CD4-positive, alpha-beta T cell (primary cell): Measurements from ENCODE around the gene CCDC195. TPM values are rescaled to one million over a fixed set of nuclear protein-coding genes. Genes with fewer than 3 reads are reported as not detected.

Source experiments
- ATAC-seq: fragments of 200-7000 bp; cut with Tn5 transposase; one replicate; pipeline ENCODE4 v1.10.0; 2022; ENCODE audit warnings: mild to moderate bottlenecking; ENCODE audit not compliant: poor library complexity
- CTCF ChIA-PET: fragments of 350-600 bp; sonication (Branson Sonifier 250); formaldehyde crosslinking; loops from one replicate; lab custom pipeline; 2021; ENCODE audit warnings: antibody characterized with exemption, inconsistent platforms; lab: Charles Lee
- POLR2A ChIA-PET: fragments of 350-600 bp; sonication (Branson Sonifier 250); formaldehyde crosslinking; loops from one replicate; lab custom pipeline; 2021; ENCODE audit warnings: antibody characterized with exemption, inconsistent platforms; lab: Charles Lee
- DNase-seq, 14 experiments: peaks; one replicate each; pipeline ENCODE4 v3.0.0-alpha.2; 2013 to 2020; ENCODE audit warnings: mixed read lengths in 2 of 14
- H3K27ac ChIP-seq, 2 donors: one replicate each; pipeline versions ENCODE4 v1.5.1 to v1.7.0; 2013; ENCODE audit warnings: low read length in 2 of 2, low read depth in 1 of 2, mild to moderate bottlenecking in 1 of 2
- H3K27me3 ChIP-seq, 2 experiments: 1 replicate in 1 of 2; 2 replicates in 1 of 2; pipeline versions ENCODE4 v1.6.1 to v1.7.0; 2013; ENCODE audit warnings: low read length in 2 of 2, control low read depth in 1 of 2, mild to moderate bottlenecking in 1 of 2, moderate library complexity in 1 of 2; ENCODE audit not compliant: insufficient read depth in 2 of 2, control insufficient read depth in 1 of 2
- H3K36me3 ChIP-seq: one replicate; pipeline ENCODE4 v1.6.1; 2013; ENCODE audit warnings: low read length, control low read depth; ENCODE audit not compliant: insufficient read depth
- H3K4me1 ChIP-seq: one replicate; pipeline ENCODE4 v1.6.1; 2013; ENCODE audit warnings: low read length, control low read depth; ENCODE audit not compliant: insufficient read depth
- H3K4me3 ChIP-seq: one replicate; pipeline ENCODE4 v1.5.1; 2013; ENCODE audit warnings: mild to moderate bottlenecking, low read length, moderate library complexity
- H3K9me3 ChIP-seq, 2 experiments: 1 replicate in 1 of 2; 2 replicates in 1 of 2; pipeline versions ENCODE4 v1.6.1 to v1.7.0; 2013; ENCODE audit warnings: low read length in 2 of 2, mild to moderate bottlenecking in 2 of 2, control low read depth in 1 of 2, moderate library complexity in 1 of 2; ENCODE audit not compliant: control insufficient read depth in 1 of 2, insufficient read depth in 1 of 2
- H3K27ac Mint-ChIP-seq: one replicate; pipeline ENCODE4 v1.8.0; 2020; ENCODE audit warnings: mixed read lengths
- H3K27me3 Mint-ChIP-seq: one replicate; pipeline ENCODE4 v1.8.0; 2021; ENCODE audit warnings: mixed read lengths
- H3K36me3 Mint-ChIP-seq: one replicate; pipeline ENCODE4 v1.8.0; 2021; ENCODE audit warnings: low read depth, mixed read lengths
- H3K4me1 Mint-ChIP-seq: one replicate; pipeline ENCODE4 v1.8.0; 2021; ENCODE audit warnings: low read depth, mixed read lengths
- H3K4me3 Mint-ChIP-seq: one replicate; pipeline ENCODE4 v1.8.0; 2020; ENCODE audit warnings: mild to moderate bottlenecking, mixed read lengths
- H3K9me3 Mint-ChIP-seq: one replicate; pipeline ENCODE4 v1.8.0; 2020; ENCODE audit warnings: mixed read lengths
- CTCF ChIP-seq: fragments of 200-600 bp; IDR thresholded peaks from one replicate; pipeline ENCODE4 v1.8.0; 2022; ENCODE audit warnings: antibody characterized with exemption, mild to moderate bottlenecking
- intact Hi-C, 2 experiments: fragments of 100-400 bp; cut with DNase I in 1 of 2; cut with micrococcal nuclease in 1 of 2; formaldehyde crosslinking; loops; one replicate each; pipeline versions ENCODE4 v1.15.1 to v1.9.0; 2023 to 2025; cut with DNase I, micrococcal nuclease
- total RNA-seq, 174 experiments: library from RNA in 2 of 174; stranded (reverse) in 2 of 174; gene quantifications; one replicate each; pipeline ENCODE4 v1.2.3 and lab custom pipeline; 2021 to 2026

CCDC195 gene
- total RNA-seq, 2 experiments from 2014 or later: not detected

DNA sequence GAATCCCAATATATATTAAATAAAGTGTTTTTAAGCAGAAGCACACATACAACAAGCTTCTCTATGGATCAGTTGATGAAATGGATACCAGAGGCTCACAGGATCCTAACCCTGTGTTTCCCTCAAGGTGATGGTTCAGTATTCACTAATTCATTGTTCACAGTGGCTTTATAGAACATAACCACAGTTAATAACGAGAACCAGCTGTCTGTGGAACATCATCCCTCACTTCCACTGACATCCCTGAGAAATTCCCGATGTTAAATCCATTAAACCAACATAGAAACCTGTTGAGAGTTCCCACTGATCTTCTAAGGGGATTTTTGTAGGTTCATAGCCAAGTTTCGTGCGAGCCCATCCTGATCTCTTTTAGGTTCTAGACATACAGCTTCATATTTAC is 29.0 kb downstream of the CCDC195 start:
- Histone ChIP-seq H3K27me3 (no peaks in the 10 kb centered on the region), H3K4me3 (no peak overlapping the region), H3K27ac (no peak overlapping the region), H3K4me1 (no peaks in the 10 kb centered on the region), H3K36me3 (no peaks in the 10 kb centered on the region), H3K9me3 (no peaks in the 10 kb centered on the region)
- ChIA-PET CTCF (no interaction called here), POLR2A (no interaction called here)
- Mint-ChIP-seq H3K4me3 (no peak overlapping the region), H3K27me3 (no peaks in the 10 kb centered on the region), H3K27ac (no peak overlapping the region), H3K36me3 (no peaks in the 10 kb centered on the region), H3K9me3 (no peaks in the 10 kb centered on the region), H3K4me1 (no peaks in the 10 kb centered on the region)
- no peak for DNase-seq
- no peak for ATAC-seq
- no peak for TF ChIP-seq CTCF
- intact Hi-C loops: no loop called here

GRCh38 chr2:224685121-224685520 is 31.0 kb downstream of the CCDC195 start:
- Histone ChIP-seq H3K27ac (no peak overlapping the region), H3K4me3 (no peak overlapping the region), H3K27me3 (no peaks in the 10 kb centered on the region), H3K4me1 (no peaks in the 10 kb centered on the region), H3K36me3 (no peaks in the 10 kb centered on the region), H3K9me3 (no peaks in the 10 kb centered on the region)
- Mint-ChIP-seq H3K4me3 (no peak overlapping the region), H3K27ac (no peak overlapping the region), H3K36me3 (no peaks in the 10 kb centered on the region), H3K9me3 (no peaks in the 10 kb centered on the region), H3K27me3 (no peaks in the 10 kb centered on the region), H3K4me1 (no peaks in the 10 kb centered on the region)
- no peak for TF ChIP-seq CTCF
- CTCF ChIA-PET: no interaction called here
- ATAC-seq (no peak), DNase-seq (no peak)
- POLR2A ChIA-PET: no interaction called here
- intact Hi-C loops: no loop called here

DNA sequence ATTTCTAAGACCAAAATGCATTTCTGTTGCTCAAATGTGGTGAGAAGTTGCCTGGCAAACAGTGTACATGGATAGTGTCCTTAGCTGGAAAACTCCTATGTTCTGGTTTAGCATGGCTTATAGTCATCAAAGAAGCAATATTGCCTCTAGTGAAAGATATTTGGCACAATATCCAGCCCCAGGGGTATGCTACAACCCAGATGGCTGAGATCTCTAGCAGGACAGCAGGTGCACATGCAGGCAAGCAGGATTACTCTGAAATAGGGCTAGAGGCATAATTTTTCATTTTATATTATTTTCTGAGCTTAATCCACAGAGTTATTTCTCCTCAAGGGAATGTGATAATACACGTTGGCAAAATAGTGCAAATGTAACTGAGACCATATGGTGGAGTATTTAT is 34.0 kb downstream of the CCDC195 start:
- H3K4me1 Mint-ChIP-seq: no peaks in the 10 kb centered on the region
- no peaks in the 10 kb centered on the region for H3K36me3 Mint-ChIP-seq
- POLR2A ChIA-PET: no interaction called here
- intact Hi-C loops: no loop called here
- no peaks in the 10 kb centered on the region for H3K27me3 ChIP-seq
- H3K4me3 Mint-ChIP-seq: no peak overlapping the region
- no peak for TF ChIP-seq CTCF
- H3K27ac ChIP-seq: no peak overlapping the region
- no peak overlapping the region for H3K27ac Mint-ChIP-seq
- H3K4me3 ChIP-seq: no peak overlapping the region
- no peaks in the 10 kb centered on the region for H3K9me3 Mint-ChIP-seq
- no peak for ATAC-seq
- DNase-seq: no peak
- H3K4me1 ChIP-seq: no peaks in the 10 kb centered on the region
- no peaks in the 10 kb centered on the region for H3K27me3 Mint-ChIP-seq
- H3K36me3 ChIP-seq: no peaks in the 10 kb centered on the region
- CTCF ChIA-PET: no interaction called here
- H3K9me3 ChIP-seq: no peaks in the 10 kb centered on the region
